Measurements from ENCODE around the gene ZNF888.
A peak's percentile ranks its signal among the peaks of the same experiment; 100 is the strongest.
"Not testable (repeated sequence)": the region's sequence is repeated elsewhere in the genome, so short reads cannot be mapped to it uniquely, and the experiment has no call there.

The ZNF888 gene

GRCh38 chr19:52872996-52873395 is 50.2 kb downstream of the ZNF888 start:
- not testable (repeated sequence) for H3K4me1 ChIP-seq (ENCODE audit: control insufficient read depth, insufficient read depth, low read length, poor library complexity, severe bottlenecking); H3K9me3 ChIP-seq (ENCODE audit: control insufficient read depth, low read length); H3K4me3 ChIP-seq (ENCODE audit: extremely low read depth, insufficient read depth, low read length, poor library complexity, severe bottlenecking); H3K27ac ChIP-seq (ENCODE audit: low read depth, low read length, severe bottlenecking); H3K36me3 ChIP-seq (ENCODE audit: control insufficient read depth, insufficient read depth, low read length)
- WGBS, 2 experiments (ENCODE audit: insufficient coverage in 2 of 2), result 88 to 93% methylated on average over 6 of the region's 6 CpGs

GRCh38 chr19:52871466-52871865 is 51.8 kb downstream of the ZNF888 start:
- H3K9me3 ChIP-seq (ENCODE audit: control insufficient read depth, low read length), result no peaks in the 10 kb centered on the region
- no peak overlapping the region for H3K27ac ChIP-seq (ENCODE audit: low read depth, low read length, severe bottlenecking)
- H3K4me1 ChIP-seq (ENCODE audit: control insufficient read depth, insufficient read depth, low read length, poor library complexity, severe bottlenecking), result no peaks in the 10 kb centered on the region
- WGBS, 2 experiments (ENCODE audit: insufficient coverage in 2 of 2), result 92 to 100% methylated on average over 2 of the region's 3 CpGs
- H3K36me3 ChIP-seq (ENCODE audit: control insufficient read depth, insufficient read depth, low read length), result no peaks in the 10 kb centered on the region
- no peak overlapping the region for H3K4me3 ChIP-seq (ENCODE audit: extremely low read depth, insufficient read depth, low read length, poor library complexity, severe bottlenecking)

GRCh38 chr19:52868031-52868430 is 55.2 kb downstream of the ZNF888 start:
- H3K9me3 ChIP-seq (ENCODE audit: control insufficient read depth, low read length); H3K4me3 ChIP-seq (ENCODE audit: extremely low read depth, insufficient read depth, low read length, poor library complexity, severe bottlenecking); H3K4me1 ChIP-seq (ENCODE audit: control insufficient read depth, insufficient read depth, low read length, poor library complexity, severe bottlenecking); H3K36me3 ChIP-seq (ENCODE audit: control insufficient read depth, insufficient read depth, low read length); H3K27ac ChIP-seq (ENCODE audit: low read depth, low read length, severe bottlenecking): not testable (repeated sequence)
- 94 to 95% methylated on average over 7 of the region's 11 CpGs for WGBS, 2 experiments (ENCODE audit: insufficient coverage in 2 of 2)

- not testable (repeated sequence) for H3K9me3 ChIP-seq (ENCODE audit: control insufficient read depth, low read length); H3K4me1 ChIP-seq (ENCODE audit: control insufficient read depth, insufficient read depth, low read length, poor library complexity, severe bottlenecking); H3K27ac ChIP-seq (ENCODE audit: low read depth, low read length, severe bottlenecking)
- peaks cover 25% of the 10 kb centered on the region for H3K36me3 ChIP-seq (ENCODE audit: control insufficient read depth, insufficient read depth, low read length)
- 14 to 17% methylated on average over 15 to 21 of the region's 43 CpGs for WGBS, 2 experiments (ENCODE audit: insufficient coverage in 2 of 2)
- peak within 1 kb of the TSS; percentile 58 for H3K4me3 ChIP-seq (ENCODE audit: extremely low read depth, insufficient read depth, low read length, poor library complexity, severe bottlenecking)
Observed at GRCh38 chr19:52857378-52858191, 65.6 kb downstream of the ZNF888 start, which contains the start of gene ZNF468. ZNF468 (minus strand) TSS chr19:52857619; CDS start chr19:52854272, 3,347 bp downstream.

- H3K4me3 ChIP-seq (ENCODE audit: extremely low read depth, insufficient read depth, low read length, poor library complexity, severe bottlenecking), result peak overlapping the region; percentile 58
- H3K27ac ChIP-seq (ENCODE audit: low read depth, low read length, severe bottlenecking), result not testable (repeated sequence)
Observed at GRCh38 chr19:52856540-52857377, 66.5 kb downstream of the ZNF888 start.

More at GRCh38 chr19:52856540-52857377, 66.5 kb downstream of the ZNF888 start:
- 3% methylated on average over 12 to 18 of the region's 31 CpGs for WGBS, 2 experiments (ENCODE audit: insufficient coverage in 2 of 2)
- H3K4me1 ChIP-seq (ENCODE audit: control insufficient read depth, insufficient read depth, low read length, poor library complexity, severe bottlenecking); H3K9me3 ChIP-seq (ENCODE audit: control insufficient read depth, low read length): not testable (repeated sequence)
- peaks cover 33% of the 10 kb centered on the region for H3K36me3 ChIP-seq (ENCODE audit: control insufficient read depth, insufficient read depth, low read length)

All from mesodermal cell (in vitro differentiated cells).